ENCODE results near the gene NTMT1. TPM values are rescaled to one million over a fixed set of nuclear protein-coding genes. Genes with fewer than 3 reads are reported as not detected.
"Not testable (repeated sequence)": the region's sequence is repeated elsewhere in the genome, so short reads cannot be mapped to it uniquely, and the experiment has no call there.

The NTMT1 gene
- total RNA-seq, 1 donor from 2014 or later: 49.5 TPM

DNA sequence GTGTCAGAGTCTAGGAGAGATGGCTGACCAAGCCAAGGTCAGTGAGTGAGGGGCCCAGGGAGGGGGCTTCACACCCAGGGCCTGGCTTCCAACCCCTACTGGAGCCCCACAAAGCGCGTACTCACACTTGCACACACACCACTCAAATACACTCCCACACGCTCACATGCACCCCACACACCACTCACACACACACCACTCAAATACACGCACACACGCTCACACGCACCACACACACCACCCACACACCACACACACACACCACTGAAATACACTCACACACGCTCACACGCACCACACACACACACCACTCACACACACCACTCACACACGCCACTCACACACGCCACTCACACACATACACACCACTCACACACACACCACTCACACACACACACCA, 21.7 kb downstream of the NTMT1 start:
- intact Hi-C loops (cut with DNase I): no loop called here
- no peak for DNase-seq (ENCODE audit: low spot score)

DNA sequence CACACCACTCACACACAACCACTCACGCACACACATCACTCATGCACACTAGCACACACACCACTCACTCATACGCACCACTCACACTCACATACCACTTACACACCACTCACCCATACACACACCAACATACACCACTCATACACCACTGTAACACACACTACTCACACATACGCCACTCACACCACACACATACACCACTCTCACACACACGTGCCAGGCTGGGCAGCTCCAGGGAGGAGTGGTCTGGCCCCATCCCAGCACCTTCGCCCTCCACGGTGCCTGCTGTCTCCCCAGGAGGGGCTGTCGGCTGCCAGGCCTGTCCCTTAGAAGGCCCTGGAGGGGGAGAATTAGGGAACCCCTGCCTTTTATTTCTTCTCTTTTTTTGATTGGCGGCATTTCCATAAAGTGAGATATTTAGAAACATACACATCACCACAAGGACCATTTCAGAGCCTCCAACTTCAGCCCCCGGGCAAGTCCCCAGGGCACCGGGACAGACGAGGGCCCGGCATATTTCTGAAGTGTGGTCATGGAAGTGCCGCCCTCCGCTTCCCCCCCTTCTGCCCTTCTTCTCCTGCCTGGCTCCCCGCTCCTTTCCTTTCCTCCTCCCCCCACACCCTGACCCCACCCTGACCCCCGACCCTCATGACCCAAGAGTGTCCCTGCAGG, 22.3 kb downstream of the NTMT1 start:
- intact Hi-C loops (cut with DNase I): no loop called here
- no peak for DNase-seq (ENCODE audit: low spot score)

DNA sequence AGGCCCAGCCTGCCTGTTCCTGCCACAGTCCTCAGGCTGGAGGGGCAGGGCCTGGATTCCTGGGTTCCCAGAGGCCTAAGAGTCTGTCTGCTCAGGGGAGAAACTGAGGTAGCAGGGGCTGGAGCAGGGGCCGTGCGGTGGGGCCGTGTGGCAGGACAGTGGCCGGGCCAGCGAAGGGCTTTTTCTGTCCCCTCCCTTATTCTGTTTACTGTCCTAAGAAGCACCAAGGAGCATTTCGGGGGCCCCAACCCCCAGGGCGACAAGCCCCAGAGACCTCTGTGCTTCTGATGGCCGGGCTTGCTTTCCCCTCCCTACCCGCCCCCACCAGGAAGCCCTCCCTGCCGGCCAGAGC, 22.8 kb downstream of the NTMT1 start:
- intact Hi-C loops (cut with DNase I): no loop called here
- DNase-seq (ENCODE audit: low spot score): no peak

DNA sequence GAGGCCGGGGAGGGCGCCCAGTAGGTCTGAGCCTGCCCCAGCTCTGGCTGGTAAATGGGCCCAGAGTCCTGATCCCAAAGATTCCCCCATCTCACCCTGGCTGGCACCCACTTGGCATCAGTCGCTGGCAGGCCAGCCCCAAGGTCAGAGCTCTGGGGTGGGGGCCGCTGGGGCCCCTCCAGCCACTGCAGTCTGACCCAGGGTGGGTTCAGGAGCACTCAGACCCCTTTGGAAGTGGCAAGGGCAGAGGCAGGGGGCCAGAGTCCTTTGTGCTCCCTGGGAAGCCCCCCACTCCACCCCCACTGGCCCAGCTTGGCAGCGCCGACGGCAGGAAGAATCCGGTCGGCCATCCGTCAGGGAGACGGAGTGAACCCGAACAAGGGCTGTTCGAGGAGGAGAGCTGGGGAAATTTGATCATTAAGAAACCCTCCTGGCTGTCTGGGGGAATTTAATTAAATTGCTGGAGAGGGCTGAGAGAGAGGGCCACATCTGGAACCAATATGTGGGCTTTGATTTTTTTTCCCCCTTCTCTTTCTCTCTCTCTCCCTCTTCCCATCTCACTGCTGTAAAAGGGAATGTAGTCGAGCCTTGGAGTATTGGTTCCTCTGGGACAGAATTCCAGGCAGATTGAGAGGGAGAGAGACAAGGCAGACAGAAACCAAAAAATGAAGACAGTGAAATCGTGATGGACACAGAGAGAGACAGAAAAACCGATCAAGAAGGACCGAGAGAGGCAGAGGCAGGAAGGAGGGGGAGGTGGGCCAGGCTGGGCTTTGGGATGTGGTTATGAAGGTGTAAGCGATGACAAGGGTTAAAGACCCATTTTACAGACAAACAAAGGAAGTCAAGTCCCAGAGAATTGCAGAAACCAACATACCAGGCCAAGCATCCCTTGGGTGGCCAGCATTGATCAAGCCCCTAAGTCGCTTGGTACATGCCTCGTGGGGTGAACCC, 24.0 kb downstream of the NTMT1 start:
- intact Hi-C loops (cut with DNase I): no loop called here
- no peak for DNase-seq (ENCODE audit: low spot score)

DNA sequence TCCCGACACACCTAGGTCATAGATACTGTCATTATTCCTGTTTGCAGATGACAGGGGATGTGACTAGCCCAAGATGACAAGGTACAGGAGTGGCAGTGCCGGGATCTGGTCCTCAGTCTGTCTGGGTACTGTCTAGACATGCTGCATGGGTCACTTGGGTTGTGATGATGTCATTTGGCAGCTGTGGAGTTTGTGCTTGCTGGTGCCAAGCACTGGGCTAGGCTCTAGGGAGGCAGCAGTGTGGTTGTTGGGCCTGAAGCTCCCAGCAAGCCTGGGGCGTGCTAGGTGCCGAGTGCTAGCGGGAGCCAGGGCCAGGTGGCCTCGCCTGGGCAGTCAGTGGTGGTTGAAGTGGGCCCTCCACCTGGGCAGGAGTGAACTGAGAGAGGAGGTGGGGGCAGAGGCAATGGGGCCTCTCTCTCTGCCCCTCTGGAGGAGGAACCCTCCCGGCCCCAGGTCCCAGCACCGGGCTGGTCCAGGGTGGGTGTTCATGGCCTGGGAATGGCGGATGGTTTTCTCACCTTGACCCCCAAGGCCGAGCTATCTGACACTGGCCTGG, 24.8 kb downstream of the NTMT1 start:
- intact Hi-C loops (cut with DNase I): no loop called here
- DNase-seq (ENCODE audit: low spot score): no peak

DNA sequence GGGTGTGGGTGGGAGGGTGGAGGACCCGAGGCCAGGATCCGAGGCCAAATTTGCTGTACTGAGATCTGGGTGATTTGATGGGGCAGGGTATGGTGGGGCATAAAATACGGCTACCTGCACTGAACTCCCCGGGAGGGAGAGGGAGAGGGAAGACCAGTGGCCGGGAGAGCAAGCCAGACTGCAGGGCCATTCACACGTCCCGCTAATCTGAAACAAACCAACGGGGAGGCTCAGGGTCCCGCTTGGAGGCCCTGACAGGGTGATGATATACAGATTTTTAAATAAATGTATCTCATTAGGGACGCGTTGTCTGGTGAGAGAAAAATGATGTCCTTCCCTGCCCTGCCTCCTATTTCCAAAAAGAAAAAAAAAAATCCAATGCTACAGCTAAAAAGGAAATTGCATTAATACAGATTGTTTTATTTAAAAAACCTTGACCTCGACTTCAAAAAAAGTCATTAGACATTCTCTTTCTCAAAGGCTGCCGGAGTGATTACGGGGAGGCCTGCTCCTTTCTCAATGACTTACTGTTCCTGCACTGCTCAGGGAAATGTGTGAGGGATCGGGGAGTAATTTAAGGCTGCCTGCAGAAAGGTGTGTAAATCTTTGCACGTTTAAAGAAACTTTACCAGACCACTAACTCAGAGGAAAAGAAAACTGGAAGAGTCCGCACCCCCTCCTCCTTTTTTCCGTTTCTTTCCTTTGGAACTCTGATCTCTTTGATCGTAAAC, 28.0 kb downstream of the NTMT1 start:
- intact Hi-C loops (cut with DNase I): no loop called here
- DNase-seq (ENCODE audit: low spot score): no peak

DNA sequence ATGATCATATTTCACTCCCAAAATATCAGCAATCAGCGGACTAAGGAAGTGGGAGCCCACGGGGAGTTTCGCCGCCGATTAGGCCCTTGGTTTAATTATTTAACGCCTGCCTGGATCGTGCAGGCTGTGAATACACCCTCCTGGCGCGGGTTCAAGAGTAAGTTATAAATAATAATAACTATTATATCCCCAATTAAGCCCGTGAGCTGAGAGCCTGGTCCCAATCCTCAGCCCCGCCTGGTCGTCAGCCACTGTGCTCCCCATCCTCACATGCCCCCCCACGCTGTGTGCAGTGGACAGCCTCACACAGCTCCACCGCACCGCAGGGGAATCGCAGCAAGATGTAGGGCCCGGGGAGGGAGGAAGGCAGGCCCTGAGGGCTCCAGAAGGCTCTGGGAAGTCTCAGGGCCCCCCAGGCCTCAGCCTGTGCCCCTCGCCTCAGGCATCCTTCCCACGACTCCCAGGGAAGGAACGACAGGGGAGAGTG, 28.6 kb downstream of the NTMT1 start:
- DNase-seq (ENCODE audit: low spot score): no peak
- intact Hi-C loops (cut with DNase I): no loop called here

DNA sequence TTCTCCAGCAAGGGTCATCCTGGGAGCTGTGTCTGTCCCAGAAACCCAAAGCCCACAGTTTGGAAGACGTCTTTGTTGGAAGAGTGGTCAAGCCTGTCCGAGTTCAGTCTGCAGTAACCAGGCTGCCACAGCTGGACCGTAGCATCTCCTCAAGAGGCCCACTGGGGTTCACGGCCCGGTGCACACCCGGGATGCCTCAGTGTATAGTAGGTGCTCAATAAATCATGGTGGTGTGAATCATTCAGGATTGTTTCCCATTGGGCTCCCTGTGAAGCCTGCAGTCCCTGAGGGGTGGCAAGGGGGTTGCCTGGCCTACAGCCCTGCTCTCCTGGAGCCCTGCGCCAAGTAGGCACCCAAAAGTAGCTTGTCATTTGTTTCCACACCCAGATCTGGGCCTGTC, 29.2 kb downstream of the NTMT1 start:
- intact Hi-C loops (cut with DNase I): no loop called here
- DNase-seq (ENCODE audit: low spot score): no peak

DNA sequence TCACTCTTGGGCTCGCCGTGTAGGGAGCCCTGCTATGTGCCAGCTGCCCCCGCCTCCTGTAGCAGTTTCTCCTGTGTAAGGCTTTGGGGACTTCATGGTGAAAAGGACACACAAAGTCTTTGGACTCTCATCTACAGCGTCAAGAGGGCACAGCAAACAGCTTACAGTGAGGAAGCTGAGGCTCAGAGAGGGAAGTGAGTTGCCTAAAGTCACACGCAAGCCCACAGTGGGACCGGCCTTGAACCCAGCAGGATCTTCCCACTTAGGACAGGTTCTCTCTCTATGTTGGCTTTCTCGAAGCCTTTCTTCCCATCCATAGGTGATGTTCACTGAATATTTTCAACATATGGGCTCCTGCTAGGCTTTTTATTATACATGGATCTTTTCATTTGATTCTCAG, 29.7 kb downstream of the NTMT1 start:
- no peak for DNase-seq (ENCODE audit: low spot score)
- intact Hi-C loops (cut with DNase I): no loop called here

DNA sequence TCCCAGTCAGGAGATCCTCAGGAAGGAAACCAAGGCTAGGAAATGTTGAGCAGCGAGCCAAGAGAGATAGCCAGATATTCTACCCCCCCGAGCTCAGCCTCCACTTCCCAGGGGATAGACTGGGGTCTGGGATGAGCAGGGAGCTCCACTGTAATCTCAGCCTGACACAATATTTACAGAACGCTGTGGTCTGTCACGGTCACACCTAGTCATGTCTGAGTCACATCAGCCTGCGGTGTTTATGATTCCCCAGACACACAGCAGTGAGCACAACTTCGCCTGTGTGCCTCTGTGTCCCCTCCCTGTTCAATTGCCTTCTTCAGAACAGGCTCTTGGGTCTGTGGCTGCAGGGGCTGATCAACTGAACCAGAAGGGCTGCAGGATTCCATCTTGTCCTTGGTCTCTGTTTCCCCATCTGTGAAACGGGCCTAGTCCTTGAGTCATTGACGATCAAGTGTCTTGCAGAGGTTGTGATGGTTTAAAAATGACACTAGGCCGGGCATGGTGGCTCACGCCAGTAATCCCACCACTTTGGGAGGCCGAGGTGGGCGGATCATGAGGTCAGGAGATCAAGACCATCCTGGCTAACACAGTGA, 30.9 kb downstream of the NTMT1 start:
- intact Hi-C loops (cut with DNase I): no loop called here
- DNase-seq (ENCODE audit: low spot score): no peak

DNA sequence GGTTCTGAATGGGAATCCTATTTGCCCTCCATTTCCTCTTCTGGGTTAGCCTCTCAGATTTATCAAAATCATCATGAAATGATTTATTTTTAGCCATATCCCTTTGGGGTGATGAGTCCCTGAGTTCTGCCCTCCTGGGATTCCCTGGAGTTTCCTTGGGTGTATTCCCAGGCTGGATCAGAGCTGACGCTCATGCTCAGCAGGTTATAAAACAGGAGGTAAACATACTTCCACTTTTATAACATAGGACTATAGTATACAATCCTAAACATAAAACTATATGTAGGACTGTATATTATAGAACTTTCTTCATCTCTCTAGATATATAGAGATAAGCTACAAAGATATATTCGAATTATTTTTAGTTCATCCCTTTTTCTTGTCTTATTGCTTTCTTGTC, 35.1 kb downstream of the NTMT1 start:
- intact Hi-C loops (cut with DNase I): no loop called here
- no peak for DNase-seq (ENCODE audit: low spot score)

DNA sequence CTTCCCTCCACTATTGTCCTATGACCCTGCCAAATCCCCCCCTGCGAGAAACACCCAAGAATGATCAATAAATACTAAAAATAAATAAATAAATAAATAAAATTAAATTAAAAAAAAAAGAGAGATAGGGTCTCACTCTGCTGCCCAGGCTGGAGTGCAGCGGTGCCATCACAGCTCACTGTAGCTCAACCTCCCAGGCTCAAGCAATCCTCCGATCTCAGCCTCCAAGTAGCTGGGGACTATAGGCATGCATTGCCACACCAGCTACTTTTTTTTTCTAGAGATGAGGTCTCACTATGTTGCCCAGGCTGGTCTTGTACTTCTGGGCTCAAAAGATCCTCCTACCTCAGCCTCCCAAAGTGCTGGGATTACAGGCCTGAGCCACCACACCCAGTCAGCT, 36.3 kb downstream of the NTMT1 start:
- intact Hi-C loops (cut with DNase I): not testable (repeated sequence)

DNA sequence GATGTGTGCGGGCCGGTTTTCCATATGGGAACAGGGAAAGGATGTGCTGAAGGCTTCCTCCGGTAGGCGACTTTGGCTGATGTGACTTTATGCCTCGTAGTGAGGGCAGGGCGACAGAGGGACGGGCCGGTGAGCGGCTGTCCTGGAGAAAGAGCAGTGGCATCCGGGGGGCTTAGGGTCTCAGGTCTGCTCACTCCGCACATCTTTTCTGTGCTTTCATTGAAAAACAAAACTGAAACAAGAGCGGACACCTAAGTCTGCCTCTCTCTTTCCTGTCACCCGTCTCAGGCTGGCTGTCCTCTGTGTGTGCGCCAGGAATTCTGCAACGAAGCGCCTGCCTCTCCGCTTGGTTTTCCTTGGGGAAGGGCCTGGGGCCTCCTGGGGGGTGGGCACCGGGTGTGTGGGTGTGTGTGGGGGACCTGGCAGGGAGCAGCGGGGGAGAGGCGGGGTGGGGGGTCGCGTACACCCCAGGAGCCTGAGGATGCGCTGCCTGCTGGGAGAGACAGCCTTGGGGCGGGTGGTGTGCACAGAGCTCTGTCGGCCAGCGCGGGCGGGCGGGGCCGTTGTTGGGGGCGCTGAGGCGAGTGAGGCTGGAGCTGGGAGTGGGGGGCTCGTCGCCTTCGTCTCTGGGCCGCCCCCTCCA, 38.9 kb downstream of the NTMT1 start:
- intact Hi-C loops (cut with DNase I): no loop called here
- DNase-seq (ENCODE audit: low spot score): no peak

More for the DNA sequence above, 36.3 kb downstream of the NTMT1 start:
- not testable (repeated sequence) for DNase-seq (ENCODE audit: low spot score)

DNA sequence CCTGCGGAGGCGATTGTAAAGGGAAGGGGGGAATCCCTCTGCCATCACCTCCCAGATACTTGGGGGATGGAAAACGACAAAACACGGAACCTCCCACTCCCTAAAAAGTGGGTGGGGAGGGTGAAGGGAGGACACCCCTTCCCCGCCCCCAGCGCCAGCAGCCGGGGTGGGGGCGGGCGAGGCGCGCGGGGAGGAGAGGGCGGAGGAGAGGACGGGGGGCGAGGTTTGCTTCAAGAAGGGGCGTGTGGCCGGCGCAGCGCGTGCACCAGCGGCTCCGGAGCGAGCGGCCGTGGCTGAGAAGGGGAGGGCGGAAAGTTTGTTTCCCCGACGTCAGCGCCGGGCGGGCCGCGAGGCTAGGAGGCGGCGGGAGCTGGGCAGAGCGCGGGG, 39.4 kb downstream of the NTMT1 start, which contains the start of gene PRRX2:
PRRX2 (plus strand) TSS at position 259 of the 387 bp plus-strand sequence. CDS start 221 bp downstream, outside the sequence.
- intact Hi-C loops (cut with DNase I): no loop called here
- no peak for DNase-seq (ENCODE audit: low spot score)

DNA sequence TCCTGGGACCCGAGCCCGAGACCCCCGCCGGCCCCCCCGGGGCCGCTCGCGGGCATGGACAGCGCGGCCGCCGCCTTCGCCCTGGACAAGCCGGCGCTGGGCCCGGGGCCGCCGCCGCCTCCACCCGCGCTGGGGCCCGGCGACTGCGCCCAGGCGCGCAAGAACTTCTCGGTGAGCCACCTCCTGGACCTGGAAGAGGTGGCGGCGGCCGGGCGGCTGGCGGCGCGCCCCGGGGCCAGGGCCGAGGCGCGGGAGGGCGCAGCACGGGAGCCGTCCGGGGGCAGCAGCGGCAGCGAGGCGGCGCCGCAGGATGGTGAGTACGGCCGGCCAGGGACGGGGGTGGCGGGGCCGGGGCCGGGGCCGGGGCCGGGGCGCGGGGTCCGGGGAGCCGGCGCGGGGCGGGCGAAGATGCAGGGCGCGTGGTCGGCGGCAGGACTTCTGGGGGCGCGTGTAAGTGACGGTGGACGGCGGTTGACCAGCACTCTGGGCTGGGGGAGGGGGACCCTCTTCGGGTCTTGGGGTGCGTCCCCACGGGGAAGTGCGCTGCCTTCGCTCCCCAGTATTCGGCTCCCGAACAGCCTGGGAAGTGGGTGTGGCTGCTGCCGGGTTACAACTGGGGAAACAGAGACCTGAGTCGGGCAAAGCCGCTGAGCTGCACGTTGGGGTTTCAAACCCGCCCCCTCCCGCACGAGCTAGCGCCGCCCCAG, 40.0 kb downstream of the NTMT1 start:
- intact Hi-C loops (cut with DNase I): no loop called here

DNA sequence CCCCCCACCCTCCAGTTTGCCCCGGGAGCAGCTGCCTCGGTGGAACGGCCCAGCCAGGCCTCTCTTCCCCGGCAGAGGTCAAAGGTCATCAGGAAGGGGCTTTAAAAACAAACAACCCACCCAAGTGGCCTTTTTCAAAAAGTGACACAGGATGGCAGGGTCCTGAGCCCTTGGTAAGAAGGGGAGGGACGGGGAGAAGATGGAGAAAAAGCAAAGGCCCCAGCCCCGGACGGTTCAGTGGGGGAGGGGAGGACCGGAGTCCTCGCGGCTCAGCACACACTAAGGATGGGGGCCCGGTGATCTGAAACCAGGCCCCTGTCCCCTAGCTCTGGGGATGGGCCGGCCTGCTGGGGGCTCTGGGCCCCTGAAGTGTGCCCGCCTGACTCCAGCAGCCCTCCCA, 40.6 kb downstream of the NTMT1 start:
- intact Hi-C loops (cut with DNase I): no loop called here
- no peak for DNase-seq (ENCODE audit: low spot score)

More for the DNA sequence above, 40.0 kb downstream of the NTMT1 start:
- no peak for DNase-seq (ENCODE audit: low spot score)

DNA sequence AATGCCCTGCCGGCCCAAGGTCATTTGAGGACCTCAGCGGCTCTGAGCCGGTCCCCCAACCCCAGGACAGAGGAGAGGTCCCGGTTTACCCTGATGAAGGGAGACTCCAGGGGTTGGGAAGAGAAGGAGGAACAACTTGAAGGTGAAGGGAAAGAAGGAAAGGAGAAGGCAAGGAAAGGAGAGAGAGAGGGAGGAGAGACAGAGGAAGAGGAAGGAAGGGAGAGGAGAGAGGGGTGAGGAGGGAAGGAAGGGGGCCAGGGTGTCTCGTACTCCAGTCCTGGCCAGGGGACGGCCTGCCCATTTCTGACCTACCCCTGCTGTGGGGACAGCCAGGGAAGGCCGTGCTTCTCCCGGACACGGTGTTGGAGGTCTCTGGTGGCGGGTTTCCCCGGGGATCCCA, 41.4 kb downstream of the NTMT1 start:
- no peak for DNase-seq (ENCODE audit: low spot score)
- intact Hi-C loops (cut with DNase I): no loop called here

DNA sequence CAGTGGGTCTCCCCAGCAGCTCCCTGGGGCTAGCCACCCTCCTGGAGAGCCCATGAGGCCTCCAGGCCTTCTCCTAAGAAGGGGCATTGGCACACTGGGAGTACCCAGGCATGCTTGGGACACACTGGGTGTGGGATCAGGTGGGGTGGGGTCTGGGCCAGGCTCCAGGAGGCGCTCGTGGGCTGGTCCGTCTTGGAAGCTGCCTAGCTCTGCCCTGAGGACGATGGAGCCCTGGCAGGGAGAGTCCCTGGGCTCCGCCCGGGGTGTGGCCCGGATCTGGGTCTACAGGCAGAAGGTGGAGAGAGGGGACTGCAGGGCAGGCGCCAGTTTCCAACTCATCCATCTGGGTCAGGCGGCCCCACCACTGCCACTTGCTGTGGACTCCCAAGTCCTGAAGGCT, 41.9 kb downstream of the NTMT1 start:
- DNase-seq (ENCODE audit: low spot score): no peak
- intact Hi-C loops (cut with DNase I): no loop called here

Data from cardiac septum (tissue), 1 donor.